OCI-LY7 (cell line): ENCODE measurements around the gene MRC2. TPM values are rescaled to one million over a fixed set of nuclear protein-coding genes. Genes with fewer than 3 reads are reported as not detected.

Experiments
- BruUV-seq: library from RNA; stranded (reverse); fragments of 400-500 nt; replicated peaks from 2 replicates; lab custom pipeline; 2021; lab: Mats Ljungman, UMichigan
- CTCF ChIA-PET: fragments of 300-600 bp; sonication (Branson Sonifier 250); formaldehyde crosslinking; loops from one replicate; lab custom pipeline; 2022; ENCODE audit warnings: antibody characterized with exemption; ENCODE audit not compliant: unreplicated experiment; lab: Charles Lee
- POLR2A ChIA-PET: fragments of 300-600 bp; sonication (Branson Sonifier 250); formaldehyde crosslinking; loops from one replicate; lab custom pipeline; 2022; ENCODE audit warnings: antibody characterized with exemption; lab: Charles Lee
- DNase-seq: peaks from one replicate; pipeline ENCODE4 v3.0.0-alpha.2; 2015; ENCODE audit warnings: low spot score
- H2AFZ ChIP-seq: fragments of 200-600 bp; sonication (generic), shearing (Covaris generic); 2 replicates; pipeline ENCODE4 v1.6.1; 2014; ENCODE audit warnings: mild to moderate bottlenecking, antibody characterized with exemption, low read length, moderate library complexity
- H3K27ac ChIP-seq: fragments of 200-600 bp; sonication (generic); 2 replicates; pipeline ENCODE4 v1.5.1; 2014; ENCODE audit warnings: mixed run types, low read depth, mild to moderate bottlenecking, moderate library complexity, low read length, inconsistent platforms; ENCODE audit not compliant: poor library complexity, severe bottlenecking
- H3K36me3 ChIP-seq: fragments of 200-600 bp; sonication (generic); 2 replicates; pipeline ENCODE4 v1.6.1; 2014; ENCODE audit warnings: mild to moderate bottlenecking, antibody characterized with exemption, low read length, moderate library complexity, mixed read lengths; ENCODE audit not compliant: insufficient read depth
- H3K4me1 ChIP-seq: fragments of 200-600 bp; sonication (generic); 2 replicates; pipeline ENCODE4 v1.5.1; 2014; ENCODE audit warnings: mild to moderate bottlenecking, low read length; ENCODE audit not compliant: insufficient read depth, poor library complexity, severe bottlenecking
- H3K4me2 ChIP-seq: fragments of 200-600 bp; sonication (generic); 2 replicates; pipeline ENCODE4 v1.6.1; 2014; ENCODE audit warnings: mild to moderate bottlenecking, low read length
- H3K4me3 ChIP-seq: fragments of 200-600 bp; sonication (generic); 2 replicates; pipeline ENCODE4 v1.5.1; 2014; ENCODE audit warnings: mild to moderate bottlenecking, low read depth, low read length; ENCODE audit not compliant: poor library complexity, severe bottlenecking
- H3K79me2 ChIP-seq: fragments of 200-600 bp; sonication (generic); 2 replicates; pipeline ENCODE4 v1.6.1; 2016; ENCODE audit warnings: low read depth, mild to moderate bottlenecking, low read length, moderate library complexity, mixed read lengths; ENCODE audit not compliant: insufficient read depth
- H3K9me2 ChIP-seq: fragments of 200-600 bp; sonication (generic); 2 replicates; pipeline ENCODE4 v1.6.1; 2016; ENCODE audit warnings: mild to moderate bottlenecking, low read length, mixed read lengths; ENCODE audit not compliant: insufficient read depth
- H3K9me3 ChIP-seq: fragments of 200-600 bp; sonication (generic); 2 replicates; pipeline ENCODE4 v1.6.1; 2014; ENCODE audit warnings: mild to moderate bottlenecking, mixed run types, low read length, mixed read lengths
- H4K20me1 ChIP-seq: fragments of 200-600 bp; sonication (generic); 2 replicates; pipeline ENCODE4 v1.6.1; 2014; ENCODE audit warnings: mild to moderate bottlenecking, antibody characterized with exemption, low read length, moderate library complexity, mixed read lengths; ENCODE audit not compliant: insufficient read depth
- EZH2phosphoT487 ChIP-seq: fragments of 200-600 bp; sonication (generic); IDR thresholded peaks from 2 replicates; pipeline ENCODE4 v1.6.1; 2018; ENCODE audit warnings: low read depth, borderline replicate concordance, mild to moderate bottlenecking, mixed run types, antibody characterized with exemption, low read length, moderate library complexity, mixed read lengths
- intact Hi-C: fragments of 100-400 bp; cut with micrococcal nuclease; formaldehyde crosslinking; loops from one replicate; pipeline ENCODE4 v1.10.0; 2022; ENCODE audit not compliant: unreplicated experiment
- total RNA-seq, 2 experiments: library from RNA; depleted of rRNA in 1 of 2; stranded (reverse); fragments of >200 nt in 1 of 2; shearing (Covaris generic) in 1 of 2; gene quantifications; 2 replicates each; pipeline ENCODE4 v1.2.3, GENCODE V29; 2014 to 2022
- TF ChIP-seq, protein P1 (sequence below): fragments of 200-600 bp; sonication (generic); conservative IDR thresholded peaks from 2 replicates; pipeline ENCODE4 v1.5.1; 2014; ENCODE audit warnings: mild to moderate bottlenecking, antibody characterized with exemption, low read length, moderate library complexity, mixed read lengths

MRC2 gene
- total RNA-seq, 2 experiments from 2014 or later = 0.19 to 0.27 TPM

DNA sequence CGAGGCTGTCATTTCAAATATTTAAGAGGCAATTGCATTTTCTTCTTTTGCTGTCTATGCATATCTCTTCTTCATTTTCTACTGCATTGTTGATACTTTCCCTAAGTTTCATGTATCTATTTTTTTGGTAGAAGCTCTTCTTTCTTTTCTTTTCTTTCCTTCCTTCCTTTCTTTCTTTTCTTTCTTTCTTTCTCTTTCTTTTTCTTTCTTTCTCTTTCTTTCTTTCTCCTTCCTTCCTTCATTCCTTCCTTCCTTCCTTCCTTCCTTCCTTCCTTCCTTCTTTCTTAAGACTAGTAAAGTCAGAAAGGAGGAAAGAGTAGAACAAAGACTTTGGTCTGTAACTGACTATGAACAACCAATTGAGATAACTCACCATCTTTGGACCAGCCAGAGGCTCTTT is 33.9 kb downstream of the MRC2 start:
- TF ChIP-seq EZH2phosphoT487 = no peak
- TF ChIP-seq, protein P1, sequence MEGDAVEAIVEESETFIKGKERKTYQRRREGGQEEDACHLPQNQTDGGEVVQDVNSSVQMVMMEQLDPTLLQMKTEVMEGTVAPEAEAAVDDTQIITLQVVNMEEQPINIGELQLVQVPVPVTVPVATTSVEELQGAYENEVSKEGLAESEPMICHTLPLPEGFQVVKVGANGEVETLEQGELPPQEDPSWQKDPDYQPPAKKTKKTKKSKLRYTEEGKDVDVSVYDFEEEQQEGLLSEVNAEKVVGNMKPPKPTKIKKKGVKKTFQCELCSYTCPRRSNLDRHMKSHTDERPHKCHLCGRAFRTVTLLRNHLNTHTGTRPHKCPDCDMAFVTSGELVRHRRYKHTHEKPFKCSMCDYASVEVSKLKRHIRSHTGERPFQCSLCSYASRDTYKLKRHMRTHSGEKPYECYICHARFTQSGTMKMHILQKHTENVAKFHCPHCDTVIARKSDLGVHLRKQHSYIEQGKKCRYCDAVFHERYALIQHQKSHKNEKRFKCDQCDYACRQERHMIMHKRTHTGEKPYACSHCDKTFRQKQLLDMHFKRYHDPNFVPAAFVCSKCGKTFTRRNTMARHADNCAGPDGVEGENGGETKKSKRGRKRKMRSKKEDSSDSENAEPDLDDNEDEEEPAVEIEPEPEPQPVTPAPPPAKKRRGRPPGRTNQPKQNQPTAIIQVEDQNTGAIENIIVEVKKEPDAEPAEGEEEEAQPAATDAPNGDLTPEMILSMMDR = no peak
- Histone ChIP-seq H3K9me2 (no peaks in the 10 kb centered on the region), H4K20me1 (no peaks in the 10 kb centered on the region), H3K9me3 (no peaks in the 10 kb centered on the region), H3K4me2 (no peak overlapping the region), H3K36me3 (no peaks in the 10 kb centered on the region), H3K4me1 (no peaks in the 10 kb centered on the region), H3K27ac (no peak overlapping the region), H3K79me2 (no peaks in the 10 kb centered on the region), H2AFZ (no peak overlapping the region), H3K4me3 (no peak overlapping the region)
- no peak for DNase-seq
- intact Hi-C loops = no loop called here
- no TSS peak for BruUV-seq
- ChIA-PET CTCF (no interaction called here), POLR2A (interaction anchor here (0.7 kb wide), 2 partner anchors 22 to 757 kb away, joined by 3 to 4 read pairs; no protein-coding TSS in a partner anchor)

DNA sequence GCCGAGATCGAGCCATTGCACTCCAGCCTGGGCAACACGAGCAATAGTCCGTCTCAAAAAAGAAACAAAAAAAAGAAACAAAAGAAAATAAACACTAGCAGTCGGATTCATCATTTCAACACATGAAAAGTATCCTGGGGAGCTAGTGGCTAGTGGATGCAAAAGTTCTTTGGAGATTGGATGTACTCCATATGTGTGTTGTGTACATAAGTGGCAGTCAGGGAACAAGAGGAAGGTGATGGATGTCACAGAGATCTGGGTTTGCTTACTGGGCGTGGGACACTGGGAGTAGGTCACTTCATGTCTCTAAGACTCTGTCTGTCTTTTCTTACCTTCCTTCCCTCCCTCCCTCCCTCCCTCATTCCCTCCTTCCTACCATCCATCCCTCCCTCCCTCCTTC is 35.4 kb downstream of the MRC2 start:
- BruUV-seq = no TSS peak
- H3K36me3 ChIP-seq = no peaks in the 10 kb centered on the region
- no peak overlapping the region for H3K4me3 ChIP-seq
- no peaks in the 10 kb centered on the region for H3K9me3 ChIP-seq
- H3K4me2 ChIP-seq = no peak overlapping the region
- no peaks in the 10 kb centered on the region for H3K79me2 ChIP-seq
- H3K27ac ChIP-seq = no peak overlapping the region
- ChIA-PET POLR2A (no interaction called here), CTCF (no interaction called here)
- no peak for TF ChIP-seq EZH2phosphoT487
- TF ChIP-seq, protein P1 = no peak
- no peak overlapping the region for H2AFZ ChIP-seq
- no peaks in the 10 kb centered on the region for H4K20me1 ChIP-seq
- DNase-seq = no peak
- intact Hi-C loops = no loop called here
- no peaks in the 10 kb centered on the region for H3K9me2 ChIP-seq
- no peaks in the 10 kb centered on the region for H3K4me1 ChIP-seq

DNA sequence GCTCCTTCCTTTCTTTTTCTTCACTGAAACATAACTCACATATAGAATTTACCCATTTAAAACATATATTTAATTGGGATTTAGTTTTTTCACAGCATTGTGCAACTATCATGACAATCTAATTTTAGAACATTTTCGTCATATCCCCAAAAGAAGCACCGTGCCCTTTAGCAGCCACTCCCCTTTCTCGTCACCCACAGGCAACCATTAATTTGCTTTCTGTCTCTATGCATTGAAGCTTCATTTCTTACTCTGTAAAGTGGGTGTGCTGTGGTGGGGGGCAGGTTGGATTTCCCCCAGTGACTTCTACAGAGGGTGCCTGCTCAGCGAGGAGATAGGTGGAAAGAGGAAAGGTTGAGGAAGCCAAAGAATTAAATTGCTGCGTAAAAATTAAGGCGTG is 35.8 kb downstream of the MRC2 start:
- CTCF ChIA-PET = no interaction called here
- TF ChIP-seq, protein P1 = no peak
- no peak for TF ChIP-seq EZH2phosphoT487
- no TSS peak for BruUV-seq
- no peak overlapping the region for H3K27ac ChIP-seq
- H4K20me1 ChIP-seq = no peaks in the 10 kb centered on the region
- H3K9me2 ChIP-seq = no peaks in the 10 kb centered on the region
- H3K4me1 ChIP-seq = no peaks in the 10 kb centered on the region
- H3K36me3 ChIP-seq = no peaks in the 10 kb centered on the region
- H3K79me2 ChIP-seq = no peaks in the 10 kb centered on the region
- POLR2A ChIA-PET = no interaction called here
- no peaks in the 10 kb centered on the region for H3K9me3 ChIP-seq
- H3K4me2 ChIP-seq = no peak overlapping the region
- no peak overlapping the region for H3K4me3 ChIP-seq
- DNase-seq = no peak
- intact Hi-C loops = no loop called here
- no peak overlapping the region for H2AFZ ChIP-seq
